NCI-H748 (cell line): ENCODE measurements around the gene NKX1-2.

Experiments used
- DNase-seq: peaks from one replicate; lab custom pipeline; 2025; ENCODE audit not compliant: unreplicated experiment; lab: John Stamatoyannopoulos, UW

The NKX1-2 gene

DNA sequence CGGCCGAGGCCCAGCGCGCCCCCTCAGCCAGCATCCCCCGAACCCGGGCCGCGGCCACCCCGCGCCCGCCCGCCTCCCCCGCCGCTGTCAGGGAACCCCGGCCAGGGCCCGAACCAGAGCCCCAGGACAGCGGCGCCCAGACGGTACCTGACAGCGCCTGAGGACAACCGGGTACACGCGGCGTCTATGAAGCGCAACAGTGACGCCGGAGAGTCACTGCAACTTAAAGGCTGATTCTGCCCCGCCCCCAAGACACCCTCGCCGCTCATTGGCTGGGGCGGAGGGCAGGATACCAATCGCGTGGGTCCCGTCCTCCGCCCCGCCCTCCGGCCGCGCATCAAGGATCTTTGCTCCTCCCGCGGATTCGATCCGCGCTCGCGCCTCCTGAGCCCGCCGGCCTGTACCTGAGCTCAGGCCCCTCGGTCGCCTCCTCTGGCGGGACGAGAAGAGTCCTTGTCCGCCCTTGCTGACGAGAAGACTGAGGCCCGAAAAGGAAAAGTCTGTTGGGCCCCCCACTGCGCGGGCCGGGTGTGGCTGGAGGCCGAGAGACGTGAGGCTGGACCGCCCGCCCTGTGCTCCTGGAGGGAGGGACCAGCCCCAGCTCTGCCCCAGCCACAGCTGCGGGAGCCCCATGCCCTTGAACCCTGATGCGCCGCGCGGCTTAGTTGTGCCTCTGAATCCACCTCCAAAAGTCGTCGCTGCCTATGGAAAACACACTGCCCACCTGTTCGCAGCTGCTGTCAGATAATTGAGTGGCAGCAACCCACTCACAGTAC lies 30.9 kb downstream of the NKX1-2 start, which contains the start of gene OAT:
OAT (minus strand) TSS at position 198 of the 776 bp plus-strand sequence. CDS start 6,752 bp downstream, outside the sequence.
- peak; percentile 96 for DNase-seq

GRCh38 chr10:124417895-124418725 lies 31.7 kb downstream of the NKX1-2 start:
- DNase-seq, result peak; percentile 61

DNA sequence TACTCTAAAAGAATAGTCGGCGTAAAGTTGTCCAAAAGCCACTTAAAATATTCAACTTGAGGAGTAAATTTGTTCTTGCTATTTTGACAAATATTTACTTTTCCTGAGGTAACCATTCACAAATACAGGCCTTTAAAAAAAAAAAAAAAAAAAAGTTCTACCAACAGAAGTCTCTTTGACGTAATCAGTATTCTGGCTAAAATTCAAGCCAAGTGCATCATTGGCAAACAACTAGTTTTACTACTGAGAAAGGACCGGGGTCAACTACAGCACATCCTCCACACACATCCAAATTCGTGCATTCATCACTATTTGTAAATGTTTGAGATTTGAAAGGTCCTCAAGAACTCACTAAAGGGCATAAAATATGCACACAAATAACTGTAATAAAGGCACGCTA lies 33.1 kb downstream of the NKX1-2 start:
- DNase-seq, result no peak

GRCh38 chr10:124415210-124415609 lies 34.6 kb downstream of the NKX1-2 start:
- no peak for DNase-seq

- no peak for DNase-seq
These were observed 35.8 kb downstream of the NKX1-2 start for GRCh38 chr10:124414076-124414475.

DNA sequence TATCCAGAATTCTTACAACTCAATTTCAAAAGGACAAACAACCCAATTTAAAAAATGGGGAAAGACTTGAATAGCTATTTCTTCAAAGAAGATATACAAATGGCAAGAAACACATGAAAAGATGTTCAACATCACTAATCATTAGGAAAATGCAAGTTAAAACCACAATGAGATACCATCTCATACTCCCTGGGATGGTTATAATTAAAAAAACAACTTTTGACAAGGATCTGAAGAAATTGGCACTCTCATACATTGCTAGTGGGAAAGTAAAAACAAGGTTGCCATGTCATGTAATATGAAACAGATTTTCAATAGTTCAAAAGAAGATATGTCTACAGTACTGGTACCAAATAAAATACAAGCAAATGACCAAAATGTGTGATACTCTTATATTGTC lies 40.1 kb downstream of the NKX1-2 start:
- no peak for DNase-seq

DNA sequence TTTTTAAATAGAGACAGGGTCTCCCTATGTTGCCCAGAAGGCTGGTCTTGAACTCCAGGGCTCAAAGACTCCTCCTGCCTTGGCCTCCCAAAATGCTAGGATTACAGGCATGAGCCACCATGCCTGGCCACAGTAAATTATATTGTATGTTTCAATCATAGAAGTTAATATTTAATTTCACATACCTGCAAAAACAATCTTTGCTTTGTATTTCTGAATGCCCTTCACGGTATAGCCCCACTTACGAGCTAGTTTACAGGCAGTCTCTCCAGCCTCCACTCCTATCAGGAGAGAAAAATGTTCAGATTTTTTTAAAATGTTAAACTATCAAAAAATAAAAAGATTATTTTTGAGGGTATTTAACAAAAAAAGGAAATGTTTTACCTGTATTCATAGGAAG lies 41.5 kb downstream of the NKX1-2 start:
- no peak for DNase-seq

DNA sequence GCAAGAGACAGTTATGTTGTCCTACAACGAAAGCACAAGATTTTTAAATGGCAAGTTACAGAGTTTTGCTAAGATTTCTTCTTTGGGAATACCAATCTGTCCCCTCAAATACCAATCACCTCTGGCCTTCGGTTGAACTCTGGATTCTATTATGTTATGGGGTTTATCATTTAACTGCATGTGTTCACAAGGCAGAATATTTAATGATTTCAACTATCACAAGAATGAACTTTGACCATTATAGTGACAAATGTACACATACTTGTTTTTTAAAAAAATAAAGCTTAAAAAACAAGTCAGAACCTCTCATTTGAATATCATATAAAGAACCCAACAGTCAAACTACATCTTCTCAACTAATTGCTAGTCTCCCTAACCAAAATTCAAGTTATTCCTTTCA lies 42.4 kb downstream of the NKX1-2 start:
- no peak for DNase-seq

DNA sequence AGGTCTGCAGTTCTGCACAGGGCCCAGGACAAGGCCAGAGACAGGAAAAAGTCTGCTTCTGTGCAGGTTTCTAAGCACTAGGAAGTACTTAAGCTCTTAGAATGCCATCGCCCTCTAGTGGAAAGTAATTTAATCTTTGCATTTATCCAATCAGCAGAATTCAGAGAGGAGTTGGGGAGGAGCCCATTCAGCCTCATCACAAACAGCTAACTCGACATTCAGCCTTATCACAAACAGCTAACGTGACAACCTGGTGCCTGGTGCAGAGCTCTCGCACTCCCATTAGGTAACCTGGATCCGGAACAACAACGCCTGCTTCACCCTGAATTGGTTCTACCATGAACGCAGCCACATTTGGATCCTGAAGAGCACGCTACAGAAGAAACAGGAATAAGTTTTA lies 46.3 kb downstream of the NKX1-2 start:
- peak; percentile 77 for DNase-seq

- DNase-seq, result no peak
These were observed 47.6 kb downstream of the NKX1-2 start for GRCh38 chr10:124402273-124402672.

DNA sequence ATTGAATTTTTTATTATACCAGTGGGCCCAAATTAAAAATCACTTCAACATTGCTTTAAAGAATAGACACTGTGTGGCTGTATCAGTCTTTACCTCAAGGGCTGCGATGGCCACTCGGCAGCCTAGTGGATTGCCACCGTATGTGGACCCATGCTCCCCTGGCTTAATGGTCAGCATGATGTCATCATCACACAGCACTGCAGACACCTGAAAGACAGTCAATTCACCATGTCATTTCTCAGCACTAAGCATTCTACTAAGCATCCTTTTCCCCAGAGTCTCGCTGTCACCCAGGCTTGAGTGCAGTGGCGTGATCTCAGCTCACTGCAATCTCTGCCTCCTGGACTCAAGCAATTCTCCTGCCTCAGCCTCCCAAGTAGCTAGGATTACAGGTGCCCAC lies 48.2 kb downstream of the NKX1-2 start:
- DNase-seq, result no peak
